Muscle layer of colon (tissue), 2 donors: ENCODE data around the gene PPFIA2.

Source experiments
- H3K27ac ChIP-seq: one replicate; pipeline ENCODE4 v1.7.0; 2013; ENCODE audit warnings: low read depth, mild to moderate bottlenecking, low read length, moderate library complexity
- H3K27me3 ChIP-seq, 2 donors: one replicate each; pipeline ENCODE4 v1.7.0; 2013; ENCODE audit warnings: low read length in 2 of 2, mild to moderate bottlenecking in 2 of 2; ENCODE audit not compliant: insufficient read depth in 2 of 2, control insufficient read depth in 1 of 2
- H3K36me3 ChIP-seq: one replicate; pipeline ENCODE4 v1.7.0; 2013; ENCODE audit warnings: mild to moderate bottlenecking, low read length; ENCODE audit not compliant: insufficient read depth
- H3K4me1 ChIP-seq: one replicate; pipeline ENCODE4 v1.7.0; 2013; ENCODE audit warnings: mild to moderate bottlenecking, low read length; ENCODE audit not compliant: insufficient read depth
- H3K4me3 ChIP-seq, 2 donors: one replicate each; pipeline ENCODE4 v1.7.0; 2013; ENCODE audit warnings: low read length in 2 of 2, low read depth in 1 of 2, mild to moderate bottlenecking in 1 of 2, moderate library complexity in 1 of 2
- H3K9ac ChIP-seq: one replicate; pipeline ENCODE4 v1.7.0; 2013; ENCODE audit warnings: low read length
- H3K9me3 ChIP-seq: one replicate; pipeline ENCODE4 v1.7.0; 2013; ENCODE audit warnings: mild to moderate bottlenecking, low read length
- donor health status: abdominal sarcoma.
- donor health status: Adenocarcinoma of cecum.

Gene PPFIA2

GRCh38 chr12:81294325-81295190 is 464.6 kb downstream of the PPFIA2 start:
- no peaks in the 10 kb centered on the region for H3K4me1 ChIP-seq
- no peak overlapping the region for H3K27ac ChIP-seq
- H3K4me3 ChIP-seq: no peak overlapping the region
- no peaks in the 10 kb centered on the region for H3K36me3 ChIP-seq
- H3K9ac ChIP-seq: no peak overlapping the region
- no peaks in the 10 kb centered on the region for H3K9me3 ChIP-seq
- no peaks in the 10 kb centered on the region for H3K27me3 ChIP-seq

- Histone ChIP-seq H3K27ac (no peak overlapping the region), H3K36me3 (no peaks in the 10 kb centered on the region), H3K27me3 (no peaks in the 10 kb centered on the region), H3K4me1 (no peaks in the 10 kb centered on the region), H3K4me3 (no peak overlapping the region), H3K9ac (no peak overlapping the region), H3K9me3 (no peaks in the 10 kb centered on the region)
These were observed 470.5 kb downstream of the PPFIA2 start for GRCh38 chr12:81288651-81289050.

GRCh38 chr12:81284137-81284536 is 475.0 kb downstream of the PPFIA2 start:
- no peaks in the 10 kb centered on the region for H3K9me3 ChIP-seq
- no peak overlapping the region for H3K4me3 ChIP-seq
- H3K4me1 ChIP-seq: no peaks in the 10 kb centered on the region
- no peaks in the 10 kb centered on the region for H3K27me3 ChIP-seq
- no peak overlapping the region for H3K27ac ChIP-seq
- H3K36me3 ChIP-seq: no peaks in the 10 kb centered on the region
- H3K9ac ChIP-seq: no peak overlapping the region

GRCh38 chr12:81274637-81275529 is 484.3 kb downstream of the PPFIA2 start:
- H3K4me3 ChIP-seq: no peak overlapping the region
- H3K27me3 ChIP-seq: no peaks in the 10 kb centered on the region
- H3K9ac ChIP-seq: no peak overlapping the region
- H3K9me3 ChIP-seq: no peaks in the 10 kb centered on the region
- no peak overlapping the region for H3K27ac ChIP-seq
- H3K36me3 ChIP-seq: no peaks in the 10 kb centered on the region
- no peaks in the 10 kb centered on the region for H3K4me1 ChIP-seq

- Histone ChIP-seq H3K4me3 (no peak overlapping the region), H3K9me3 (no peaks in the 10 kb centered on the region), H3K27me3 (no peaks in the 10 kb centered on the region), H3K9ac (no peak overlapping the region), H3K27ac (no peak overlapping the region), H3K4me1 (no peaks in the 10 kb centered on the region), H3K36me3 (no peaks in the 10 kb centered on the region)
These were observed 488.8 kb downstream of the PPFIA2 start for GRCh38 chr12:81270385-81270784.

- H3K4me3 ChIP-seq: no peak overlapping the region
- H3K27ac ChIP-seq: no peak overlapping the region
- no peaks in the 10 kb centered on the region for H3K27me3 ChIP-seq
- H3K36me3 ChIP-seq: no peaks in the 10 kb centered on the region
- H3K9ac ChIP-seq: no peak overlapping the region
- H3K4me1 ChIP-seq: no peaks in the 10 kb centered on the region
- no peaks in the 10 kb centered on the region for H3K9me3 ChIP-seq
These were observed 496.1 kb downstream of the PPFIA2 start for GRCh38 chr12:81263072-81263471.

GRCh38 chr12:81261508-81262207 is 497.5 kb downstream of the PPFIA2 start:
- Histone ChIP-seq H3K9me3 (no peaks in the 10 kb centered on the region), H3K27ac (no peak overlapping the region), H3K9ac (no peak overlapping the region), H3K4me3 (no peak overlapping the region), H3K4me1 (no peaks in the 10 kb centered on the region), H3K27me3 (no peaks in the 10 kb centered on the region), H3K36me3 (no peaks in the 10 kb centered on the region)

GRCh38 chr12:81259360-81259759 is 499.8 kb downstream of the PPFIA2 start:
- no peaks in the 10 kb centered on the region for H3K36me3 ChIP-seq
- H3K27ac ChIP-seq: no peak overlapping the region
- no peak overlapping the region for H3K4me3 ChIP-seq
- H3K9ac ChIP-seq: no peak overlapping the region
- H3K4me1 ChIP-seq: no peaks in the 10 kb centered on the region
- H3K27me3 ChIP-seq: no peaks in the 10 kb centered on the region
- no peaks in the 10 kb centered on the region for H3K9me3 ChIP-seq

GRCh38 chr12:81257947-81258551 is 501.1 kb downstream of the PPFIA2 start:
- Histone ChIP-seq H3K4me1 (no peaks in the 10 kb centered on the region), H3K9me3 (no peaks in the 10 kb centered on the region), H3K27me3 (no peaks in the 10 kb centered on the region), H3K36me3 (no peaks in the 10 kb centered on the region), H3K9ac (no peak overlapping the region), H3K4me3 (no peak overlapping the region), H3K27ac (no peak overlapping the region)

- Histone ChIP-seq H3K9me3 (no peaks in the 10 kb centered on the region), H3K4me1 (no peaks in the 10 kb centered on the region)
These were observed 503.2 kb downstream of the PPFIA2 start for GRCh38 chr12:81255947-81256346.

GRCh38 chr12:81255456-81255855 is 503.7 kb downstream of the PPFIA2 start:
- Histone ChIP-seq H3K4me1 (no peaks in the 10 kb centered on the region), H3K4me3 (no peak overlapping the region)

More at GRCh38 chr12:81255947-81256346, 503.2 kb downstream of the PPFIA2 start:
- no peak overlapping the region for H3K9ac ChIP-seq
- no peak overlapping the region for H3K4me3 ChIP-seq
- H3K36me3 ChIP-seq: no peaks in the 10 kb centered on the region
- H3K27me3 ChIP-seq: no peaks in the 10 kb centered on the region
- no peak overlapping the region for H3K27ac ChIP-seq

More at GRCh38 chr12:81255456-81255855, 503.7 kb downstream of the PPFIA2 start:
- Histone ChIP-seq H3K9me3 (no peaks in the 10 kb centered on the region), H3K27me3 (no peaks in the 10 kb centered on the region), H3K9ac (no peak overlapping the region), H3K27ac (no peak overlapping the region), H3K36me3 (no peaks in the 10 kb centered on the region)
